ENCODE measurements around the gene ANKFN1. TPM values are rescaled to one million over a fixed set of nuclear protein-coding genes. Genes with fewer than 3 reads are reported as not detected.

The ANKFN1 gene
- total RNA-seq, 1 experiment from 2014 or later: not detected

DNA sequence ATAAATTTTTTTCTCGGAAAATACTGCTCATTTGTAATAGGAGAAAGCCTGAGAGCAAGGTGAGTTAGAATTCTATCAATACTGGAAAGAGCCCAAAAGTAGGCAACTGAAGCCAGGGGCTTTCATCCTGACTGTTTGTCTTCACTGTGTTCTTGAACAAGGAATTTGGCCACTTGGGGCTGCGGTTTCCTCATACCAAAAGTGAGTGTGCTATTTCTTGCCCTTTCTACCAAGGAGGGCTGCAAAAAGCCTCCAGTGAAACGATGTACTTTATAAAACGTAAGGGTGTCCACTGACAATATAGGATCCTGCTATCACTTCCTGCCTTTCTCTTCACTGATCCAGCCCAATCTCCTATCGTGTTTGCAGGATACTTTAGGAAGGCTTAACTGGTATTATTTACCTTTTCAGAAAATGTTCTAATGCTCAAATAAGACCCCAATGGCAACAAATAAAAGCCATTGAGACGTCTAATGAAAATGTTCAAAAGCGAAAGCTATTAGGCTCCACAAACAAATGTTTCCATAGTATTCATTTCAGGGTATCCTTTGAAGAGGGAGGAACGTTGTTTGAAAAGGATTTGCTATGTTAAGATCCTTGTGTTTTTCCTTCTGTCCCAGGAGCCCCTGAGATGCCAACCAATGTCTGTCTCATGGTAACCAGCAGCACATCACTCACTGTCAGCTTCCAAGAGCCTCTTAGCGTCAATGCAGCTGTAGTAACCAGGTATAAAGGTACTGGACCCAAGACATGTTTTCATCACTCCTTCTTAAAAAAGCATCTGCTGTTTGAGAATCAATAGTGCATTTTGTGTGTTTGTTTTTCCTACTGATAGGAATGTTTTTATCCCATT, 220.9 kb downstream of the ANKFN1 start:
- H3K36me3 ChIP-seq (ENCODE audit: control insufficient read depth, insufficient read depth, low read length): no peaks in the 10 kb centered on the region
- intact Hi-C loops (cut with micrococcal nuclease; ENCODE audit: unreplicated experiment): no loop called here
- H3K27ac ChIP-seq (ENCODE audit: low read length): no peak overlapping the region
- no peak for DNase-seq (ENCODE audit: low read depth, low spot score)
- no peak overlapping the region for H3K4me3 ChIP-seq (ENCODE audit: low read depth in 2 of 2, low read length in 2 of 2)
- no peaks in the 10 kb centered on the region for H3K9me3 ChIP-seq (ENCODE audit: control insufficient read depth, insufficient read depth, low read depth, low read length)
- ChIA-PET CTCF (no interaction called here), POLR2A (no interaction called here)
- no peaks in the 10 kb centered on the region for H3K4me1 ChIP-seq (ENCODE audit: control insufficient read depth, insufficient read depth, low read length)
- no peak for ATAC-seq
- TF ChIP-seq, protein P1, sequence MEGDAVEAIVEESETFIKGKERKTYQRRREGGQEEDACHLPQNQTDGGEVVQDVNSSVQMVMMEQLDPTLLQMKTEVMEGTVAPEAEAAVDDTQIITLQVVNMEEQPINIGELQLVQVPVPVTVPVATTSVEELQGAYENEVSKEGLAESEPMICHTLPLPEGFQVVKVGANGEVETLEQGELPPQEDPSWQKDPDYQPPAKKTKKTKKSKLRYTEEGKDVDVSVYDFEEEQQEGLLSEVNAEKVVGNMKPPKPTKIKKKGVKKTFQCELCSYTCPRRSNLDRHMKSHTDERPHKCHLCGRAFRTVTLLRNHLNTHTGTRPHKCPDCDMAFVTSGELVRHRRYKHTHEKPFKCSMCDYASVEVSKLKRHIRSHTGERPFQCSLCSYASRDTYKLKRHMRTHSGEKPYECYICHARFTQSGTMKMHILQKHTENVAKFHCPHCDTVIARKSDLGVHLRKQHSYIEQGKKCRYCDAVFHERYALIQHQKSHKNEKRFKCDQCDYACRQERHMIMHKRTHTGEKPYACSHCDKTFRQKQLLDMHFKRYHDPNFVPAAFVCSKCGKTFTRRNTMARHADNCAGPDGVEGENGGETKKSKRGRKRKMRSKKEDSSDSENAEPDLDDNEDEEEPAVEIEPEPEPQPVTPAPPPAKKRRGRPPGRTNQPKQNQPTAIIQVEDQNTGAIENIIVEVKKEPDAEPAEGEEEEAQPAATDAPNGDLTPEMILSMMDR (IDR thresholded peaks at IDR 0.05): no peak
- TF ChIP-seq POLR2AphosphoS5 (IDR thresholded peaks at IDR 0.05; ENCODE audit: low read depth, low read length): no peak
- no peak for TF ChIP-seq REST (IDR thresholded peaks at IDR 0.05; ENCODE audit: insufficient read depth in 1 of 2, low read depth in 2 of 2, low read length in 1 of 2)
- no peak for TF ChIP-seq TCF7L2 (IDR thresholded peaks at IDR 0.05; ENCODE audit: low read depth, low read length)
- TF ChIP-seq SIN3A (IDR thresholded peaks at IDR 0.05; ENCODE audit: borderline replicate concordance, insufficient read depth, low read depth, low read length): no peak
- no TSS peak for BruUV-seq (replicated peaks)
- no peaks in the 10 kb centered on the region for H3K27me3 ChIP-seq (ENCODE audit: control insufficient read depth, insufficient read depth, low read length)
- in situ Hi-C loops (cut with HindIII; ENCODE audit: low pct_unique_long_range_greater_than_20kb, low sequenced_read_pairs): no loop called here

DNA sequence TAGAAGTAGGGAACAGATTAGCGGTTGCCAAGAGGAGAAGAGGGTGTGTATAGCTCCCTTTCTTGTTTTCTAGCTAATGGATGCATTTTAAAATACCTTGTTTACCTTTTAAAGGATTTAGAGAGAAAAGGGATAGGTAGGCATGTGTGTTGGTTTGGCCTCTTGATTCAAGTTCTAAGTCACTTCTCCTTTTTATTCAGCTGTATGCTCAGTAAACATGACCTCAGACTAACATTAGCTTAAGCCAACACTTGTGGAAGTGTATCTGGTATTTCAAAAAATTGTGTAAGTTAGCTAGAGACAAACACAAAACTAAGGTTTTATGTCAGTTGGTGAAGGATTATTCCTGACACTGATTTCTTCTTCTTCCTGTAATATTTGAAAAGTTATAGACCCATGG, 236.1 kb downstream of the ANKFN1 start:
- Histone ChIP-seq H3K4me1 (ENCODE audit: control insufficient read depth, insufficient read depth, low read length) (no peaks in the 10 kb centered on the region), H3K36me3 (ENCODE audit: control insufficient read depth, insufficient read depth, low read length) (no peaks in the 10 kb centered on the region), H3K9me3 (ENCODE audit: control insufficient read depth, insufficient read depth, low read depth, low read length) (no peaks in the 10 kb centered on the region), H3K4me3 (ENCODE audit: low read depth in 2 of 2, low read length in 2 of 2) (no peak overlapping the region), H3K27ac (ENCODE audit: low read length) (no peak overlapping the region), H3K27me3 (ENCODE audit: control insufficient read depth, insufficient read depth, low read length) (no peaks in the 10 kb centered on the region; the same call in 1 of the 2 replicates)
- ChIA-PET POLR2A (no interaction called here), CTCF (no interaction called here)
- ATAC-seq (no peak), DNase-seq (ENCODE audit: low read depth, low spot score) (no peak)
- no TSS peak for BruUV-seq (replicated peaks)
- in situ Hi-C loops (cut with HindIII; ENCODE audit: low pct_unique_long_range_greater_than_20kb, low sequenced_read_pairs): no loop called here
- TF ChIP-seq TCF7L2 (IDR thresholded peaks at IDR 0.05; ENCODE audit: low read depth, low read length) (no peak), REST (IDR thresholded peaks at IDR 0.05; ENCODE audit: insufficient read depth in 1 of 2, low read depth in 2 of 2, low read length in 1 of 2) (no peak), POLR2AphosphoS5 (IDR thresholded peaks at IDR 0.05; ENCODE audit: low read depth, low read length) (no peak), SIN3A (IDR thresholded peaks at IDR 0.05; ENCODE audit: borderline replicate concordance, insufficient read depth, low read depth, low read length) (no peak)
- TF ChIP-seq, protein P1 (IDR thresholded peaks at IDR 0.05): no peak
- intact Hi-C loops (cut with micrococcal nuclease; ENCODE audit: unreplicated experiment): no loop called here
